D341Med (cell line): ENCODE results near the gene TEX13B.
"Not testable (repeated sequence)": the region's sequence is repeated elsewhere in the genome, so short reads cannot be mapped to it uniquely, and the experiment has no call there.

Source experiments
- DNase-seq: peaks from one replicate; pipeline ENCODE4 v3.0.0; 2012; ENCODE audit warnings: low spot score

Gene TEX13B

GRCh38 chrX:107982356-107982755, at the start of gene TEX13B:
TEX13B (minus strand) TSS chrX:107982370; CDS start chrX:107982127, 243 bp downstream.
- no peak for DNase-seq

GRCh38 chrX:108029928-108030711, 48.0 kb upstream of the TEX13B start:
- no peak for DNase-seq

- no peak for DNase-seq
Measured at GRCh38 chrX:108028854-108029253, 46.7 kb upstream of the TEX13B start.

GRCh38 chrX:108025954-108026600, 43.9 kb upstream of the TEX13B start:
- no peak for DNase-seq

GRCh38 chrX:108025376-108025775, 43.2 kb upstream of the TEX13B start:
- no peak for DNase-seq

GRCh38 chrX:108022491-108023089, 40.4 kb upstream of the TEX13B start:
- no peak for DNase-seq

- no peak for DNase-seq
Measured at GRCh38 chrX:108020631-108021030, 38.5 kb upstream of the TEX13B start.

GRCh38 chrX:108019382-108019875, 37.3 kb upstream of the TEX13B start:
- DNase-seq, result no peak

- DNase-seq, result no peak
Measured at GRCh38 chrX:108018656-108019381, 36.6 kb upstream of the TEX13B start.

- peak; percentile 35 for DNase-seq
Measured at GRCh38 chrX:108001218-108001814, 19.1 kb upstream of the TEX13B start.

GRCh38 chrX:108000751-108001150, 18.6 kb upstream of the TEX13B start:
- no peak for DNase-seq

- DNase-seq, result no peak
Measured at GRCh38 chrX:107996124-107996523, 14.0 kb upstream of the TEX13B start.

- no peak for DNase-seq
Measured at GRCh38 chrX:107985033-107985432, 2.9 kb upstream of the TEX13B start.

- no peak for DNase-seq
Measured at GRCh38 chrX:107979534-107979933, 2.6 kb downstream of the TEX13B start.

- DNase-seq, result no peak
Measured at GRCh38 chrX:107978707-107979307, 3.4 kb downstream of the TEX13B start.

- DNase-seq, result no peak
Measured at GRCh38 chrX:107978071-107978470, 4.1 kb downstream of the TEX13B start.

GRCh38 chrX:107971636-107972035, 10.5 kb downstream of the TEX13B start:
- no peak for DNase-seq

GRCh38 chrX:107970073-107970472, 12.1 kb downstream of the TEX13B start:
- DNase-seq, result no peak

GRCh38 chrX:107968623-107969022, 13.5 kb downstream of the TEX13B start:
- DNase-seq, result no peak

- DNase-seq, result not testable (repeated sequence)
Measured at GRCh38 chrX:107955337-107955736, 26.8 kb downstream of the TEX13B start.

GRCh38 chrX:107940095-107940494, 42.1 kb downstream of the TEX13B start:
- no peak for DNase-seq

GRCh38 chrX:107936434-107936730, 45.8 kb downstream of the TEX13B start:
- DNase-seq, result no peak
